PC-9 (cell line): ENCODE measurements around the gene RIPOR1. TPM values are rescaled to one million over a fixed set of nuclear protein-coding genes. Genes with fewer than 3 reads are reported as not detected.

Source experiments
- BruUV-seq: library from RNA; stranded (reverse); fragments of 400-500 nt; replicated peaks from 2 replicates; lab custom pipeline; 2021; lab: Mats Ljungman, UMichigan
- CTCF ChIA-PET: fragments of 300-600 bp; sonication (Branson Sonifier 250); formaldehyde crosslinking; loops from one replicate; lab custom pipeline; 2022; ENCODE audit warnings: antibody characterized with exemption; lab: Charles Lee
- POLR2A ChIA-PET: fragments of 300-600 bp; sonication (Branson Sonifier 250); formaldehyde crosslinking; loops from one replicate; lab custom pipeline; 2022; ENCODE audit warnings: antibody characterized with exemption; ENCODE audit not compliant: unreplicated experiment; lab: Charles Lee
- DNase-seq, 2 experiments: peaks; one replicate each; pipeline versions ENCODE4 v3.0.0 to v3.0.0-alpha.2; 2015 to 2022; ENCODE audit warnings: mixed read lengths in 1 of 2
- H2AFZ ChIP-seq: fragments of 200-600 bp; sonication (generic); 2 replicates; pipeline ENCODE4 v1.8.1; 2017; ENCODE audit warnings: antibody characterized with exemption
- H3F3A ChIP-seq: fragments of 200-600 bp; sonication (generic); 2 replicates; pipeline ENCODE4 v1.8.1; 2017; ENCODE audit warnings: antibody characterized with exemption, mild to moderate bottlenecking, low read depth; ENCODE audit not compliant: insufficient read depth
- H3K27ac ChIP-seq: fragments of 200-600 bp; sonication (generic); 2 replicates; pipeline ENCODE4 v1.6.1; 2016; ENCODE audit warnings: mixed run types
- H3K27me3 ChIP-seq: fragments of 200-600 bp; sonication (generic); 2 replicates; pipeline ENCODE4 v1.6.1; 2016; ENCODE audit warnings: low read depth, mixed run types; ENCODE audit not compliant: insufficient read depth
- H3K36me3 ChIP-seq: fragments of 200-600 bp; sonication (generic); 2 replicates; pipeline ENCODE4 v1.6.1; 2016; ENCODE audit warnings: low read depth, mixed run types
- H3K4me1 ChIP-seq: fragments of 200-600 bp; sonication (generic); replicated peaks from 2 replicates; pipeline ENCODE4 v1.6.1; 2016; ENCODE audit warnings: mixed run types; ENCODE audit not compliant: insufficient read depth
- H3K4me2 ChIP-seq: fragments of 200-600 bp; sonication (generic); 2 replicates; pipeline ENCODE4 v1.6.1; 2017; ENCODE audit warnings: mixed run types
- H3K4me3 ChIP-seq: fragments of 200-600 bp; sonication (generic); 2 replicates; pipeline ENCODE4 v1.6.1; 2016; ENCODE audit warnings: mixed run types
- H3K79me2 ChIP-seq: fragments of 200-600 bp; sonication (generic); 2 replicates; pipeline ENCODE4 v1.6.1; 2017; ENCODE audit warnings: low read depth, mixed run types
- H3K9me2 ChIP-seq: fragments of 200-600 bp; sonication (generic); 2 replicates; pipeline ENCODE4 v1.8.1; 2017; ENCODE audit warnings: mild to moderate bottlenecking; ENCODE audit not compliant: insufficient read depth
- H3K9me3 ChIP-seq: fragments of 200-600 bp; sonication (generic); 2 replicates; pipeline ENCODE4 v1.8.1; 2016; ENCODE audit warnings: low read depth; ENCODE audit not compliant: insufficient read depth
- H4K20me1 ChIP-seq: fragments of 200-600 bp; sonication (generic); 2 replicates; pipeline ENCODE4 v1.8.1; 2017; ENCODE audit not compliant: insufficient read depth
- CTCF ChIP-seq: fragments of 200-600 bp; sonication (generic); conservative IDR thresholded peaks from 2 replicates; pipeline ENCODE4 v1.6.1; 2017; ENCODE audit warnings: mixed run types, antibody characterized with exemption, mild to moderate bottlenecking, moderate library complexity
- EZH2 ChIP-seq: fragments of 200-600 bp; sonication (generic); IDR thresholded peaks from 2 replicates; pipeline ENCODE4 v1.8.0; 2017; ENCODE audit warnings: antibody characterized with exemption, low read depth
- intact Hi-C: fragments of 100-400 bp; cut with micrococcal nuclease; formaldehyde crosslinking; loops from one replicate; pipeline ENCODE4 v1.10.0; 2022; ENCODE audit not compliant: unreplicated experiment
- total RNA-seq: library from RNA; stranded (reverse); gene quantifications from 2 replicates; pipeline ENCODE4 v1.2.3, GENCODE V29; 2021

The RIPOR1 gene
- total RNA-seq, 1 experiment from 2014 or later: 76.7 TPM

- Histone ChIP-seq H3K4me3 (no peak overlapping the region), H2AFZ (no peak overlapping the region), H3K4me1 (no peaks in the 10 kb centered on the region), H4K20me1 (peaks cover 20% of the 10 kb centered on the region; the same call in 1 of the 2 replicates), H3K36me3 (no peaks in the 10 kb centered on the region), H3K4me2 (no peak overlapping the region), H3K9me3 (no peaks in the 10 kb centered on the region), H3F3A (no peaks in the 10 kb centered on the region), H3K79me2 (peaks cover 47% of the 10 kb centered on the region), H3K27me3 (no peaks in the 10 kb centered on the region), H3K9me2 (no peaks in the 10 kb centered on the region), H3K27ac (no peak overlapping the region)
- BruUV-seq: no TSS peak
- POLR2A ChIA-PET: no interaction called here
- DNase-seq: no peak
- TF ChIP-seq CTCF: no peak
- TF ChIP-seq EZH2: no peak
- CTCF ChIA-PET: no interaction called here
- intact Hi-C loops: no loop called here
These were observed 66.3 kb downstream of the RIPOR1 start for GRCh38 chr16:67594956-67595355.

Other genes starting within 250 kb of the RIPOR1 start
- gene PLEKHG4, start 249.3 kb upstream of the RIPOR1 start, total RNA-seq: 14.0 and 17.3 TPM in 2 replicates
- 0.35 TPM in 1 of 2 replicates, not detected in the other for gene KCTD19, start 202.1 kb upstream of the RIPOR1 start, total RNA-seq
- gene LRRC36, start 202.0 kb upstream of the RIPOR1 start, total RNA-seq: not detected in 2 replicates
- 3.1 and 4.5 TPM in 2 replicates for gene TPPP3, start 135.3 kb upstream of the RIPOR1 start, total RNA-seq
- 12.8 and 14.9 TPM in 2 replicates for gene ZDHHC1, start 112.4 kb upstream of the RIPOR1 start, total RNA-seq
- gene HSD11B2, start 97.7 kb upstream of the RIPOR1 start, total RNA-seq: 5.0 and 5.3 TPM in 2 replicates
- 51.5 and 61.0 TPM in 2 replicates for gene ATP6V0D1, start 47.7 kb upstream of the RIPOR1 start, total RNA-seq
- gene AGRP, start 45.3 kb upstream of the RIPOR1 start, total RNA-seq: not detected in 2 replicates
- gene CTCF, start 33.7 kb downstream of the RIPOR1 start, total RNA-seq: 35.3 and 39.0 TPM in 2 replicates
- 0.87 and 1.5 TPM in 2 replicates for gene CARMIL2, start 116.3 kb downstream of the RIPOR1 start, total RNA-seq
- 34.7 and 38.9 TPM in 2 replicates for gene ACD, start 131.4 kb downstream of the RIPOR1 start, total RNA-seq
- gene PARD6A, start 132.1 kb downstream of the RIPOR1 start, total RNA-seq: 4.4 and 8.1 TPM in 2 replicates
- gene ENKD1, start 137.9 kb downstream of the RIPOR1 start, total RNA-seq: 20.8 and 21.6 TPM in 2 replicates
- 0.46 and 1.8 TPM in 2 replicates for gene C16orf86, start 138.0 kb downstream of the RIPOR1 start, total RNA-seq
- gene GFOD2, start 190.5 kb downstream of the RIPOR1 start, total RNA-seq: 17.6 and 20.4 TPM in 2 replicates